Hippocampal formation (tissue), 2 donors: Measurements from ENCODE around the gene GP1BA.

ENCODE experiments used
- DNase-seq, 2 donors: peaks; one replicate each; lab custom pipeline; 2025; lab: John Stamatoyannopoulos, UW

Gene GP1BA

DNA sequence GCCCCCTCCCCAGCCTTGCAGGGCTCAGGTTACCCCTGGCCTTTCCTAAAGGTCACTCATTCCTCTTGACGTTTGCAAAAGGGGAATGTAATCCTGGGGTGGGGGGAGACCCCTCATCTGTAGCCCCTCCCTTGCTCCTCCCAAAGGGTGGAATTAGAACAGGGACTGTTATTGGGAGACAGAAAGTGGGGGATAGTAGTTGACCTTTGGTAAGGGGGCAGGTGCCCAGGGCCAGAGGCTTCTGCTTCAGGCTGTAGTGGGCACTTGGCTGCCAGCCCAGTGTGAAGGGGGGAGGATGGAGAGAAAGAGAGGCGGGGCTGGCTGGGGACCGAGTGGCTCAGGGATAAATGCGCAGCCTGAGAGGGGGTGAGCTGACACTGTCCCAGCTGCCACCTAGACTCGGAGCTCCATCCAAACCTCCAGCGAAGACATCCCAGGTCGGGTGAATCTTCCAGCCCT is 18.7 kb downstream of the GP1BA start, which contains the start of gene ENO3:
Gene ENO3, plus strand, starts transcription at position 374 of the 459 bp plus-strand sequence. CDS start 711 bp downstream, outside the sequence.
- no peak for DNase-seq

- DNase-seq, result no peak
These were observed 19.4 kb downstream of the GP1BA start for GRCh38 chr17:4951486-4951885.

DNA sequence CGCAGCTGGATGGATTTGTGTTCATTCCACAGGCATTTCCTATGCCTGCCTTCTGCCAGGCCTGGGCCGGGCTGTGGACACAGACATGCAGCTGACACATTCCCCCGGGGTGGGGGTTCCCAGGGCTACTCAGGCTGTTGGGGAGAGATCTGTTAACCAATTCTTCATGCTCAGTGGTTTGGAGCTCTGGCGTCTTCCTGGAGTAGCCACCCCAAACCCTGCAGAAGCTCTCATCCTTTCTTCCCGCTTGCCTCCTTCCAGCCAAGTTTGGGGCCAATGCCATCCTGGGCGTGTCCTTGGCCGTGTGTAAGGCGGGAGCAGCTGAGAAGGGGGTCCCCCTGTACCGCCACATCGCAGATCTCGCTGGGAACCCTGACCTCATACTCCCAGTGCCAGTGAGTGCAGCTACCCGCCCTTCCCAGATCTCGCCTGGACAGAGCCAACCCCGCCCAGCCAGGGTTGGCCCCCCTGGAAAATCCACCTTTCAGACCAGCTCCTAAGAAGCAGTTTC is 21.4 kb downstream of the GP1BA start:
- DNase-seq, result no peak

DNA sequence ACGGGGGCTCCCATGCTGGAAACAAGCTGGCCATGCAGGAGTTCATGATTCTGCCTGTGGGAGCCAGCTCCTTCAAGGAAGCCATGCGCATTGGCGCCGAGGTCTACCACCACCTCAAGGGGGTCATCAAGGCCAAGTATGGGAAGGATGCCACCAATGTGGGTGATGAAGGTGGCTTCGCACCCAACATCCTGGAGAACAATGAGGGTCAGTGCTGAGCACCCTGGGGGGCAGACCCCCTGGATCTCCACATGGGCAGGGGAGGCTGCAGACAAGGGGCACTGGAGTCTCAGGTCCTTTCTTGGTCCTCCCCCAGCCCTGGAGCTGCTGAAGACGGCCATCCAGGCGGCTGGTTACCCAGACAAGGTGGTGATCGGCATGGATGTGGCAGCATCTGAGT is 23.0 kb downstream of the GP1BA start:
- no peak for DNase-seq

GRCh38 chr17:4956493-4957061 is 24.5 kb downstream of the GP1BA start:
- no peak for DNase-seq

DNA sequence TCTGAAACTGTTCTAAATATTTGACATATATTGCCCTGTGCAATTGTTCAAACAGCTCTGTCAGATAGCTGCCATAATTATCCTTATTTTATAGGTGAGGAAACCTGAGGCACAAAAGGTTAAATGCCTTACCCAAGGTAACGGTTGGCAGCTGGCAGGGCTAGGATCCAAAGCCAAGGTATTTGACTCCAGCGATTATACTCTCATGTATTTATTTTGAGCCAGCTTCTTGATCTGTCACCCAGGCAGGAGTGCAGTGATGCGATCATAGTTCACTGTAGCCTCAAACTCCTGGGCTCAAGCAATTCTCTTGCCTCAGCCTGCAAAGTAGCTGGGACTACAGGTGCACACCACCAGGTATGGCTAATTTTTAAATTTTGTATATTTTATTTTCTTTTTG is 26.0 kb downstream of the GP1BA start:
- DNase-seq, result no peak

- DNase-seq, result no peak
These were observed 27.3 kb downstream of the GP1BA start for GRCh38 chr17:4959261-4959965.

GRCh38 chr17:4960279-4960922 is 28.3 kb downstream of the GP1BA start:
- DNase-seq, result no peak

DNA sequence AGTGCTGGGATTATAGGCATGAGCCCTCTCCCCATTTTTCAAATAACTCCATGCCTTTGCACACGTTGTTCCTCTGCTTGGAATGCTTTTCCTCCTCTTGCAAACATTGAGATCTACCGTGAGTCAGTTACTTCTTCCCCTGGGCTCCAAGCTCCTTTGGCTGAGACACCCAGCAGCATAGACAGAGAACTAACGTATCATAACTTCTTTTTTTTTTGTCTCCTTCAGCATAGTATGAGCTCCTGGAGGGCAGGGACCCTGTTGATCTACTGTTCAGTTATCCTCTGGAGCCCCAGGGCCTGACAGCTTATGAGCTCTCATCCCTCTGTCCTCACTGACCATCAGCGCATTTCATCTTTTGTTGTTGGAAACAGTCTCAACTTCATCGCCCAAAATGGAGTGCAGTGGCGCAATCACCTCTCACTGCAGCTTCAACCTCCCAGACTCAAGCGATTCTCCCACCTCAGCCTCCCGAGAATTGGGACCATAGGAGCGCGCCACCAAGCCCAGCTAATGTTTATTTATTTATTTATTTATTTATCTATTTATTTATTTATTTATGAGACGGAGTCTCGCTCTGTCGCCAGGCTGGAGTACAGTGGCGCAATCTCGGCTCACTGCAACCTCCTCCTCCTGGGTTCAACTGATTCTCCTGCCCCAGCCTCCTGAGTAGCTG is 33.4 kb downstream of the GP1BA start:
- no peak for DNase-seq

GRCh38 chr17:4966844-4967538 is 34.9 kb downstream of the GP1BA start:
- peak; percentile 98 to 100 for DNase-seq

GRCh38 chr17:4967539-4968485 is 35.7 kb downstream of the GP1BA start, which contains the start of gene SPAG7:
TSS of gene SPAG7 (minus strand) at chr17:4967817. CDS start at chr17:4967804, 13 bp downstream.
- peak; percentile 95 to 98 for DNase-seq

GRCh38 chr17:4968486-4969046 is 36.5 kb downstream of the GP1BA start:
- no peak for DNase-seq

GRCh38 chr17:4969047-4969550 is 37.0 kb downstream of the GP1BA start:
- DNase-seq, result no peak

DNA sequence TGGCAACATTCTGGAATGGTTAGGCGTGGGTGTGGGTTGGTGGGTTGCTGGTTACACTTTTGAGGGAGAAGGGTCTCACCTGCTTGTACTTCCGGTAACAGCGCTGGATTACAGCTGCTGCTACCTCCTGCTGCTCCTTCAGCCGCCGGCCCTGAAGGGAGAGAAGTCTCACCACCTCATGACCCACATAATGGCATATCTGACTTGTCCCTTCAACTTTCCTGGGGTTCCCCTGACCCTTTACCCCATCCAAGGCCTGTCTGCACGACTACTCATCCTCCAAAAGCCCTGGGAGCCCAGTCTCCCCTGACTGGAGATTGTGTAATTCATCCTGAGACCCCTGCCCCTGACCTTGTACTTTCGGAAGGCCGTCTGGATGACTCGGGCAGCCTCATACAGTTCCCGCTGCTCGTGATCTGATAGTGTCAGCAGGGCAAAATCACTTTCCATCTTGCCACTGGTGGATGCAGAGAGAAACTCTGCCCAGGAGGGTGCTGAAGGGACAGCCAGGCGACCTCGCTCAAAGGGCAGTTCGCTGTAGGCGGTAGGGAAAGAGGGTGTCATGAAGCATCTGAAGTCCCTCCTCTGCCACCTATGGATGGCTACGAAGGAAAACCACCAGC is 37.6 kb downstream of the GP1BA start:
- no peak for DNase-seq

GRCh38 chr17:4970273-4970672 is 38.2 kb downstream of the GP1BA start:
- no peak for DNase-seq

DNA sequence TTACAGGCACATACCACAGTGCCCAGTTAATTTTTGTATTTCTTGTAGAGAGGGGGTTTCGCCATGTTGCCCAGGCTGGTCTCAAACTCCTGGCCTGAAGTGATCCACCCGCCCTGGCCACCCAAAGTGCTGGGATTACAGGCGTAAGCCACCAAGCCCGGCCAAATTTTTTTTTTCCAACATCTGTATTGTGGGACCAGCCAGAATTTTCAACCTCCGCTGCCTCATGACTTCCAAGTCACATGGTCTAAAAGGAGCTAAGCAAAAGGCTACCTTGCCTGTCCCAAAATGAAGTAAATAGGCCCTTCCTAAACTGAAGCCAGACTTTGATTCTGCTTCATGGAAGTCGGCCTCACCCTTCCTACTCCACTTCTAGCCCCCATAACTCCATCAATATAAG is 39.7 kb downstream of the GP1BA start:
- DNase-seq, result no peak

DNA sequence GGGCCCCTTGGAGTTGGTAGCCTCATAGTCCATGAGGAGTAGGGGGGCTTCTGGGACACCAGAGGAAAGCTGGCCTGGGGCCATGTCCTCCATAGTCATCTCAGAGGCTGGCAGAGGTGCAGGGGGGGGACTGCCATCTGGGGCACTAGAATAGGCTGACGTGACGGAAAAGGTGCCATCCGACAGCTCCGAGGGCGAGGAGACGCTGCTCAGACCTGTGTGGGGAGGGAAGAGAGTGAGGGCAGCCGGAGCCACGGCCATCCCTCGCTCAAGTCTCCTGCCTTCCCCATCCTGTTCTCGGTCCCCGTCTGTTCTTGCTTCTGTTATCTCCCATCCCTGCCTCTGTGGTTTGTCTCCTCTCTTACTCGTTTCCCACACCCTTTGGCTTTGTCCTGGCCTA is 40.2 kb downstream of the GP1BA start:
- DNase-seq, result no peak

DNA sequence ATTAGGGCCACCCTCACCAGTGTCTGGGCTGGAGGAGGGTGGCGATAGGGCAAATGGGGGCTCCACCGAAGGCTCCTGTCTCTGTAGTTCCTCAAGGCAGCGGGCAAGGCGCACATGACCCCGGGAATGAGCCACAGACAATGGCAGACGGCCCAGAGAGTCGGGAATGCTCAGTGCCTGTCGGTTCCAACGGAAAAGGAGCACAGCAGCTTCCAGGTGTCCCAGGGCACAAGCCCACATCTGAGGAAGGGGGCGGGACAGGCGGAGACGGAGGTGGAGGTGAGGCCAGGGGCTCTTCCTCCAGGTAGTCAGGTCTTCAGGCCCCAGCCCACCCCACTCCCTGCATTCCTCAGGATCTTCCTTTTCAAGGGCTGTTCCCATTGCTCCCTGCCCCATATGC is 40.7 kb downstream of the GP1BA start:
- DNase-seq, result no peak
